ENCODE measurements around the gene PCDH9. TPM values are rescaled to one million over a fixed set of nuclear protein-coding genes. Genes with fewer than 3 reads are reported as not detected.

PCDH9 gene
- total RNA-seq, 1 experiment from 2014 or later, result 0.11 TPM

- DNase-seq, result no peak
- H3K27ac Mint-ChIP-seq (ENCODE audit: unreplicated experiment), result no peak overlapping the region
- Histone ChIP-seq H3K4me1 (no peaks in the 10 kb centered on the region), H3K27me3 (replicated peaks; ENCODE audit: control insufficient read depth, insufficient read depth, low read length) (no peaks in the 10 kb centered on the region), H3K36me3 (ENCODE audit: control insufficient read depth, insufficient read depth, low read length) (no peaks in the 10 kb centered on the region), H3K4me3 (ENCODE audit: low read depth, low read length) (no peak overlapping the region), H3K9me3 (no peaks in the 10 kb centered on the region)
- ChIA-PET CTCF (interaction anchor here (1.5 kb wide), 1 partner anchor 171 kb away, joined by 3 read pairs; no protein-coding TSS in a partner anchor), POLR2A (no interaction called here)
- no peaks in the 10 kb centered on the region for H3K27me3 Mint-ChIP-seq (ENCODE audit: insufficient read depth, unreplicated experiment)
- H3K9me3 Mint-ChIP-seq (ENCODE audit: unreplicated experiment), result no peaks in the 10 kb centered on the region
- BruUV-seq (replicated peaks), result no TSS peak
- intact Hi-C loops (cut with micrococcal nuclease; ENCODE audit: unreplicated experiment), result no loop called here
- no peak overlapping the region for H3K4me3 Mint-ChIP-seq (ENCODE audit: unreplicated experiment)
- no peaks in the 10 kb centered on the region for H3K4me1 Mint-ChIP-seq (ENCODE audit: low read depth, unreplicated experiment)
- H3K36me3 Mint-ChIP-seq (ENCODE audit: insufficient read depth, unreplicated experiment), result no peaks in the 10 kb centered on the region
- no peak for TF ChIP-seq CTCF (IDR thresholded peaks at IDR 0.05; ENCODE audit: insufficient read depth in 1 of 2, low read depth in 1 of 2, low read length in 1 of 2, severe bottlenecking in 1 of 2, unreplicated experiment in 1 of 2)
Measured at GRCh38 chr13:67052550-67053490, 177.3 kb downstream of the PCDH9 start.

GRCh38 chr13:67049744-67050143, 180.4 kb downstream of the PCDH9 start:
- Mint-ChIP-seq H3K27ac (ENCODE audit: unreplicated experiment) (no peak overlapping the region), H3K9me3 (ENCODE audit: unreplicated experiment) (no peaks in the 10 kb centered on the region), H3K36me3 (ENCODE audit: insufficient read depth, unreplicated experiment) (no peaks in the 10 kb centered on the region), H3K27me3 (ENCODE audit: insufficient read depth, unreplicated experiment) (no peaks in the 10 kb centered on the region), H3K4me1 (ENCODE audit: low read depth, unreplicated experiment) (no peaks in the 10 kb centered on the region), H3K4me3 (ENCODE audit: unreplicated experiment) (no peak overlapping the region)
- Histone ChIP-seq H3K4me1 (no peaks in the 10 kb centered on the region), H3K27me3 (replicated peaks; ENCODE audit: control insufficient read depth, insufficient read depth, low read length) (no peaks in the 10 kb centered on the region), H3K9me3 (no peaks in the 10 kb centered on the region), H3K4me3 (ENCODE audit: low read depth, low read length) (no peak overlapping the region), H3K36me3 (ENCODE audit: control insufficient read depth, insufficient read depth, low read length) (no peaks in the 10 kb centered on the region)
- CTCF ChIA-PET, result no interaction called here
- POLR2A ChIA-PET, result no interaction called here
- BruUV-seq (replicated peaks), result no TSS peak
- intact Hi-C loops (cut with micrococcal nuclease; ENCODE audit: unreplicated experiment), result no loop called here
- TF ChIP-seq CTCF (IDR thresholded peaks at IDR 0.05; ENCODE audit: insufficient read depth in 1 of 2, low read depth in 1 of 2, low read length in 1 of 2, severe bottlenecking in 1 of 2, unreplicated experiment in 1 of 2), result no peak
- no peak for DNase-seq

GRCh38 chr13:67048821-67049150, 181.3 kb downstream of the PCDH9 start:
- POLR2A ChIA-PET, result no interaction called here

More at GRCh38 chr13:67048821-67049150, 181.3 kb downstream of the PCDH9 start:
- no peaks in the 10 kb centered on the region for H3K4me1 Mint-ChIP-seq (ENCODE audit: low read depth, unreplicated experiment)
- no peaks in the 10 kb centered on the region for H3K36me3 ChIP-seq (ENCODE audit: control insufficient read depth, insufficient read depth, low read length)
- no peaks in the 10 kb centered on the region for H3K9me3 ChIP-seq
- CTCF ChIA-PET, result no interaction called here
- no peaks in the 10 kb centered on the region for H3K36me3 Mint-ChIP-seq (ENCODE audit: insufficient read depth, unreplicated experiment)
- no peak for DNase-seq
- intact Hi-C loops (cut with micrococcal nuclease; ENCODE audit: unreplicated experiment), result no loop called here
- no peak for TF ChIP-seq CTCF (IDR thresholded peaks at IDR 0.05; ENCODE audit: insufficient read depth in 1 of 2, low read depth in 1 of 2, low read length in 1 of 2, severe bottlenecking in 1 of 2, unreplicated experiment in 1 of 2)
- H3K27me3 ChIP-seq (replicated peaks; ENCODE audit: control insufficient read depth, insufficient read depth, low read length), result no peaks in the 10 kb centered on the region
- H3K4me3 Mint-ChIP-seq (ENCODE audit: unreplicated experiment), result no peak overlapping the region
- no TSS peak for BruUV-seq (replicated peaks)
- H3K9me3 Mint-ChIP-seq (ENCODE audit: unreplicated experiment), result no peaks in the 10 kb centered on the region
- no peak overlapping the region for H3K4me3 ChIP-seq (ENCODE audit: low read depth, low read length)
- H3K27me3 Mint-ChIP-seq (ENCODE audit: insufficient read depth, unreplicated experiment), result no peaks in the 10 kb centered on the region
- H3K4me1 ChIP-seq, result no peaks in the 10 kb centered on the region
- H3K27ac Mint-ChIP-seq (ENCODE audit: unreplicated experiment), result no peak overlapping the region

Data from Caco-2 (cell line).